HepG2 (cell line): ENCODE results near the gene F12. TPM values are rescaled to one million over a fixed set of nuclear protein-coding genes. Genes with fewer than 3 reads are reported as not detected.
A peak's percentile ranks its signal among the peaks of the same experiment; 100 is the strongest.

Source experiments
- ATF6 ChIP-seq: sonication (generic); formaldehyde crosslinking; conservative IDR thresholded peaks from 2 replicates; pipeline ENCODE4 v1.4.0; 2020; ENCODE audit warnings: missing genetic modification reagents
- HOXD1 ChIP-seq: sonication (generic); formaldehyde crosslinking; IDR thresholded peaks from 2 replicates; pipeline ENCODE4 v1.5.0; 2020; ENCODE audit warnings: missing genetic modification reagents
- KLF16 ChIP-seq, 2 experiments: sonication (generic) in 1 of 2; formaldehyde crosslinking in 1 of 2; IDR thresholded peaks; 2 replicates each; pipeline versions ENCODE4 v1.6.1 to v1.8.0; 2016 to 2023; ENCODE audit warnings: missing genetic modification reagents in 2 of 2, missing compliant biosample characterization in 1 of 2
- MYC ChIP-seq: sonication (generic); formaldehyde crosslinking; IDR thresholded peaks from 2 replicates; pipeline ENCODE4 v1.9.0; 2021; ENCODE audit warnings: missing genetic modification reagents, borderline replicate concordance
- NONO ChIP-seq, 2 experiments: fragments of 450-650 bp in 1 of 2; sonication (generic) in 1 of 2; formaldehyde crosslinking in 1 of 2; IDR thresholded peaks in 1 of 2; conservative IDR thresholded peaks in 1 of 2; 2 replicates each; pipeline versions ENCODE4 v1.6.1 to v1.8.0; 2017 to 2022; ENCODE audit warnings: mild to moderate bottlenecking in 1 of 2, missing genetic modification reagents in 1 of 2, moderate library complexity in 1 of 2
- POLR2AphosphoS5 ChIP-seq: IDR thresholded peaks from 2 replicates; pipeline ENCODE4 v1.6.1; 2012; ENCODE audit warnings: low read depth, low read length
- PRDM15 ChIP-seq: sonication (generic); formaldehyde crosslinking; IDR thresholded peaks from 2 replicates; pipeline ENCODE4 v1.4.0; 2020; ENCODE audit warnings: missing genetic modification reagents
- RCOR2 ChIP-seq: IDR thresholded peaks from 2 replicates; pipeline ENCODE4 v1.6.1; 2016; ENCODE audit warnings: missing biosample characterization, missing genetic modification reagents
- RFX1 ChIP-seq: fragments of 450-650 bp; IDR thresholded peaks from 2 replicates; pipeline ENCODE4 v1.6.1; 2017
- SIX4 ChIP-seq: sonication (generic); formaldehyde crosslinking; IDR thresholded peaks from 2 replicates; pipeline ENCODE4 v1.4.0; 2020; ENCODE audit warnings: missing genetic modification reagents
- ZFX ChIP-seq: sonication (generic); formaldehyde crosslinking; IDR thresholded peaks from 2 replicates; pipeline ENCODE4 v1.4.0; 2020; ENCODE audit warnings: mild to moderate bottlenecking, low read depth, missing genetic modification reagents, moderate library complexity
- ZHX2 ChIP-seq, 2 experiments: sonication (generic) in 1 of 2; formaldehyde crosslinking in 1 of 2; IDR thresholded peaks; 2 replicates each; pipeline versions ENCODE4 v1.6.1 to v1.9.0; 2014 to 2022; ENCODE audit warnings: antibody characterized with exemption in 1 of 2, borderline replicate concordance in 1 of 2, inconsistent platforms in 1 of 2, low read depth in 1 of 2, missing genetic modification reagents in 1 of 2
- ZNF230 ChIP-seq: sonication (generic); formaldehyde crosslinking; IDR thresholded peaks from 2 replicates; pipeline ENCODE4 v1.4.0; 2020; ENCODE audit warnings: mild to moderate bottlenecking, missing genetic modification reagents
- ZNF24 ChIP-seq: fragments of 450-650 bp; IDR thresholded peaks from 2 replicates; pipeline ENCODE4 v1.6.1; 2017; ENCODE audit warnings: antibody characterized with exemption, mild to moderate bottlenecking
- ZNF546 ChIP-seq: sonication (generic); formaldehyde crosslinking; conservative IDR thresholded peaks from 2 replicates; pipeline ENCODE4 v1.8.1; 2023; ENCODE audit warnings: mild to moderate bottlenecking, missing genetic modification reagents
- ZNF772 ChIP-seq: sonication (generic); formaldehyde crosslinking; IDR thresholded peaks from 2 replicates; pipeline ENCODE4 v1.5.0; 2020; ENCODE audit warnings: mild to moderate bottlenecking, missing genetic modification reagents
- polyA plus RNA-seq, 8 experiments: library from polyadenylated mRNA; depleted of rRNA in 3 of 8; stranded (reverse) in 7 of 8; unstranded in 1 of 8; fragments of >200 nt; fragmentation: Illumina TruSeq in 4 of 8; extraction: Trizol in 4 of 8; gene quantifications; 2 replicates each; pipeline versions ENCODE4 v1.2.1 to v1.2.3, GENCODE V29; 2011 to 2016; ENCODE audit warnings: low read depth in 4 of 8, missing spikeins in 1 of 8, mixed read lengths in 1 of 8; ENCODE audit not compliant: insufficient read depth in 1 of 8
- total RNA-seq, 5 experiments: library from RNA; depleted of rRNA; stranded (reverse); fragments of >200 nt; fragmentation: Illumina TruSeq; extraction: Trizol; gene quantifications; 2 replicates each; pipeline ENCODE4 v1.2.3, GENCODE V29; 2016; ENCODE audit warnings: low read depth in 1 of 5

F12 gene
- total and polyA plus RNA-seq, 2 of the 13 experiments (the other 11 are each of a cell fraction or from before 2014, with no cell fraction given), result 2.5 to 3.0 TPM

- TF ChIP-seq RCOR2 (CRISPR knock-in tag) (peak; percentile 96), KLF16 (CRISPR knock-in tag; IDR thresholded peaks at IDR 0.05) (peak in 1 of 2 experiments; percentile 72; a peak in 1 of 4 replicates), MYC (CRISPR knock-in tag) (peak; percentile 63), ZNF772 (CRISPR knock-in tag) (no peak), ZNF546 (CRISPR knock-in tag) (no peak), ATF6 (CRISPR knock-in tag) (peak; percentile 86; the same call in 1 of the 2 replicates), ZHX2 (IDR thresholded peaks at IDR 0.05; ENCODE audit: low read depth) (no peak; the same call in 1 of the 2 replicates), ZHX2 (CRISPR knock-in tag; IDR thresholded peaks at IDR 0.05; ENCODE audit: borderline replicate concordance) (peak; percentile 61; the same call in 1 of the 2 replicates), ZNF230 (CRISPR knock-in tag) (peak; percentile 59; the same call in 1 of the 2 replicates), ZFX (peak; percentile 89), POLR2AphosphoS5 (peak; percentile 66), SIX4 (peak; percentile 47; the same call in 1 of the 2 replicates), NONO (IDR thresholded peaks at IDR 0.05) (no peak), NONO (CRISPR knock-in tag; conservative IDR thresholded peaks at IDR 0.05) (0 out of 2 replicates have a peak, but pooled peaks have one; percentile 42), HOXD1 (0 out of 2 replicates have a peak, but pooled peaks have one; percentile 54), PRDM15 (CRISPR knock-in tag) (0 out of 2 replicates have a peak, but pooled peaks have one; percentile 38), RFX1 (no peak), ZNF24 (no peak)
These were observed 16.6 kb upstream of the F12 start (continued) for GRCh38 chr5:177425801-177426565.
